ENCODE data around the gene NMD3. TPM values are rescaled to one million over a fixed set of nuclear protein-coding genes. Genes with fewer than 3 reads are reported as not detected.

NMD3 gene
- total RNA-seq, 1 donor from 2014 or later: 41.4 TPM

- H3K36me3 Mint-ChIP-seq: no peaks in the 10 kb centered on the region
Measured at GRCh38 chr3:161215185-161215584, 5.9 kb upstream of the NMD3 start.

GRCh38 chr3:161217496-161217895 lies 3.6 kb upstream of the NMD3 start:
- no peak for TF ChIP-seq EZH2 (IDR thresholded peaks at IDR 0.05)
- no peak for TF ChIP-seq CTCF (IDR thresholded peaks at IDR 0.05)
- no peak for TF ChIP-seq EZH2phosphoT487 (IDR thresholded peaks at IDR 0.05)
- Histone ChIP-seq H3F3A (ENCODE audit: low read depth) (peaks cover 4% of the 10 kb centered on the region), H3K27ac (no peak overlapping the region), H2AFZ (replicated peaks) (no peak overlapping the region), H3K9ac (no peak overlapping the region), H3K36me3 (no peaks in the 10 kb centered on the region), H3K4me3 (no peak overlapping the region), H3K79me2 (ENCODE audit: low read depth) (peaks cover 12% of the 10 kb centered on the region), H4K20me1 (ENCODE audit: low read depth) (peaks cover under 1% of the 10 kb centered on the region), H3K4me1 (peaks cover 20% of the 10 kb centered on the region), H3K4me2 (no peak overlapping the region), H3K9me3 (ENCODE audit: low read depth) (no peaks in the 10 kb centered on the region), H3K27me3 (no peaks in the 10 kb centered on the region)
- no peak overlapping the region for H3K4me3 Mint-ChIP-seq
- no peak for DNase-seq (ENCODE audit: low spot score)
- peaks cover 3% of the 10 kb centered on the region for H3K9me3 Mint-ChIP-seq
- no peaks in the 10 kb centered on the region for H3K36me3 Mint-ChIP-seq
- peaks cover 13% of the 10 kb centered on the region for H3K4me1 Mint-ChIP-seq
- H3K27ac Mint-ChIP-seq: no peak overlapping the region
- peaks cover 2% of the 10 kb centered on the region for H3K27me3 Mint-ChIP-seq (ENCODE audit: insufficient read depth, low read depth)

More at GRCh38 chr3:161215185-161215584, 5.9 kb upstream of the NMD3 start:
- DNase-seq (ENCODE audit: low spot score): no peak
- Histone ChIP-seq H3K79me2 (ENCODE audit: low read depth) (no peaks in the 10 kb centered on the region), H3K4me1 (peaks cover 19% of the 10 kb centered on the region), H3K9me3 (ENCODE audit: low read depth) (no peaks in the 10 kb centered on the region), H3K36me3 (no peaks in the 10 kb centered on the region), H2AFZ (replicated peaks) (no peak overlapping the region), H3K4me3 (no peak overlapping the region), H4K20me1 (ENCODE audit: low read depth) (no peaks in the 10 kb centered on the region), H3K4me2 (no peak overlapping the region), H3F3A (ENCODE audit: low read depth) (peaks cover 13% of the 10 kb centered on the region), H3K9ac (no peak overlapping the region), H3K27ac (no peak overlapping the region), H3K27me3 (no peaks in the 10 kb centered on the region)
- H3K27ac Mint-ChIP-seq: no peak overlapping the region
- TF ChIP-seq EZH2phosphoT487 (IDR thresholded peaks at IDR 0.05): no peak
- H3K4me3 Mint-ChIP-seq: no peak overlapping the region
- H3K9me3 Mint-ChIP-seq: peaks cover 3% of the 10 kb centered on the region
- H3K27me3 Mint-ChIP-seq (ENCODE audit: insufficient read depth, low read depth): no peaks in the 10 kb centered on the region
- peaks cover 7% of the 10 kb centered on the region for H3K4me1 Mint-ChIP-seq

GRCh38 chr3:161219495-161219894 lies 1.6 kb upstream of the NMD3 start:
- peaks cover 18% of the 10 kb centered on the region for H3K4me1 ChIP-seq
- H3K4me2 ChIP-seq: no peak overlapping the region
- peak overlapping the region; percentile 72 for H3K4me3 Mint-ChIP-seq
- peaks cover 3% of the 10 kb centered on the region for H3K9me3 Mint-ChIP-seq
- H3K9me3 ChIP-seq (ENCODE audit: low read depth): no peaks in the 10 kb centered on the region
- no peak overlapping the region for H3K9ac ChIP-seq
- H3K27ac Mint-ChIP-seq: peak overlapping the region; percentile 70
- DNase-seq (ENCODE audit: low spot score): no peak
- no peak overlapping the region for H3K4me3 ChIP-seq
- H4K20me1 ChIP-seq (ENCODE audit: low read depth): peaks cover 9% of the 10 kb centered on the region
- TF ChIP-seq EZH2 (IDR thresholded peaks at IDR 0.05) (no peak), CTCF (IDR thresholded peaks at IDR 0.05) (no peak), EZH2phosphoT487 (IDR thresholded peaks at IDR 0.05) (no peak)
- peaks cover 2% of the 10 kb centered on the region for H3K27me3 Mint-ChIP-seq (ENCODE audit: insufficient read depth, low read depth)
- peaks cover 24% of the 10 kb centered on the region for H3K4me1 Mint-ChIP-seq
- peaks cover 32% of the 10 kb centered on the region for H3K79me2 ChIP-seq (ENCODE audit: low read depth)
- peaks cover 9% of the 10 kb centered on the region for H3K36me3 ChIP-seq
- no peaks in the 10 kb centered on the region for H3F3A ChIP-seq (ENCODE audit: low read depth)
- no peak overlapping the region for H3K27ac ChIP-seq
- peaks cover 5% of the 10 kb centered on the region for H3K36me3 Mint-ChIP-seq
- no peak overlapping the region for H2AFZ ChIP-seq (replicated peaks)
- no peaks in the 10 kb centered on the region for H3K27me3 ChIP-seq

- TF ChIP-seq EZH2 (IDR thresholded peaks at IDR 0.05) (no peak), CTCF (IDR thresholded peaks at IDR 0.05) (no peak), EZH2phosphoT487 (IDR thresholded peaks at IDR 0.05) (no peak)
- H3K36me3 Mint-ChIP-seq: peaks cover 7% of the 10 kb centered on the region
- H3K9me3 ChIP-seq (ENCODE audit: low read depth): no peaks in the 10 kb centered on the region
- H3F3A ChIP-seq (ENCODE audit: low read depth): no peaks in the 10 kb centered on the region
- H3K4me1 ChIP-seq: peaks cover 18% of the 10 kb centered on the region
- H3K79me2 ChIP-seq (ENCODE audit: low read depth): peaks cover 41% of the 10 kb centered on the region
- peaks cover 9% of the 10 kb centered on the region for H4K20me1 ChIP-seq (ENCODE audit: low read depth)
- peak overlapping the region; percentile 85 for H3K4me3 ChIP-seq
- H3K4me2 ChIP-seq: peak overlapping the region; percentile 91
- H3K9me3 Mint-ChIP-seq: peaks cover 3% of the 10 kb centered on the region
- peak overlapping the region; percentile 97 for H2AFZ ChIP-seq (replicated peaks)
- H3K4me1 Mint-ChIP-seq: peaks cover 24% of the 10 kb centered on the region
- H3K36me3 ChIP-seq: peaks cover 11% of the 10 kb centered on the region
- H3K9ac ChIP-seq: peak overlapping the region; percentile 75
- no peak for DNase-seq (ENCODE audit: low spot score)
- H3K27me3 ChIP-seq: no peaks in the 10 kb centered on the region
- no peak overlapping the region for H3K27ac ChIP-seq
- peak overlapping the region; percentile 94 for H3K4me3 Mint-ChIP-seq
- H3K27ac Mint-ChIP-seq: peak overlapping the region; percentile 88
- peaks cover 2% of the 10 kb centered on the region for H3K27me3 Mint-ChIP-seq (ENCODE audit: insufficient read depth, low read depth)
Measured at GRCh38 chr3:161221806-161222600, 892 bp downstream of the NMD3 start.

Measured in neural progenitor cell (in vitro differentiated cells).